Neural cell (in vitro differentiated cells): ENCODE data around the gene MN1. TPM values are rescaled to one million over a fixed set of nuclear protein-coding genes. Genes with fewer than 3 reads are reported as not detected.

ENCODE experiments used
- H2AFZ ChIP-seq: fragments of 200-600, 300-800 bp; sonication (generic), shearing (Covaris generic); 2 replicates; pipeline ENCODE4 v1.6.0; 2014; ENCODE audit warnings: low read depth, mild to moderate bottlenecking, antibody characterized with exemption, low read length, moderate library complexity
- H3F3A ChIP-seq: fragments of 200-600 bp; shearing (Covaris generic); 2 replicates; pipeline ENCODE4 v1.6.1; 2016; ENCODE audit warnings: mild to moderate bottlenecking, moderate library complexity, mixed read lengths, antibody characterized with exemption, low read length; ENCODE audit not compliant: insufficient read depth, poor library complexity, severe bottlenecking
- H3K27ac ChIP-seq: fragments of 200-600, 300-800 bp; sonication (generic), shearing (Covaris generic); 2 replicates; pipeline ENCODE4 v1.5.1; 2014; ENCODE audit warnings: mild to moderate bottlenecking, low read length, moderate library complexity
- H3K27me3 ChIP-seq: fragments of 300-800, 200-600 bp; sonication (generic), shearing (Covaris generic); 2 replicates; pipeline ENCODE4 v1.6.0; 2014; ENCODE audit warnings: mild to moderate bottlenecking, low read depth, low read length, moderate library complexity; ENCODE audit not compliant: insufficient read depth
- H3K36me3 ChIP-seq: fragments of 300-800, 200-600 bp; sonication (generic), shearing (Covaris generic); 2 replicates; pipeline ENCODE4 v1.5.1; 2014; ENCODE audit warnings: mild to moderate bottlenecking, antibody characterized with exemption, low read length, moderate library complexity; ENCODE audit not compliant: insufficient read depth
- H3K4me2 ChIP-seq: fragments of 300-800, 200-600 bp; sonication (generic), shearing (Covaris generic); 2 replicates; pipeline ENCODE4 v1.6.0; 2014; ENCODE audit warnings: mild to moderate bottlenecking, low read length
- H3K4me3 ChIP-seq: fragments of 300-800, 200-600 bp; sonication (generic), shearing (Covaris generic); 2 replicates; pipeline ENCODE4 v1.5.1; 2014; ENCODE audit warnings: mild to moderate bottlenecking, low read length, moderate library complexity
- H3K79me2 ChIP-seq: fragments of 200-600 bp; shearing (Covaris generic); replicated peaks from 2 replicates; pipeline ENCODE4 v1.6.0; 2014; ENCODE audit warnings: mild to moderate bottlenecking, low read length, moderate library complexity; ENCODE audit not compliant: insufficient read depth
- H3K9ac ChIP-seq: fragments of 300-800, 200-600 bp; sonication (generic), shearing (Covaris generic); 2 replicates; pipeline ENCODE4 v1.6.1; 2016; ENCODE audit warnings: mild to moderate bottlenecking, low read length, mixed read lengths
- H3K9me2 ChIP-seq: fragments of 200-600 bp; shearing (Covaris generic); 2 replicates; pipeline ENCODE4 v1.6.1; 2016; ENCODE audit warnings: mild to moderate bottlenecking, low read length, mixed read lengths; ENCODE audit not compliant: insufficient read depth
- H3K9me3 ChIP-seq: fragments of 200-600, 300-800 bp; sonication (generic), shearing (Covaris generic); 2 replicates; pipeline ENCODE4 v1.6.1; 2016; ENCODE audit warnings: mild to moderate bottlenecking, mixed run types, low read length, moderate library complexity, mixed read lengths
- H4K20me1 ChIP-seq: fragments of 200-600 bp; shearing (Covaris generic); 2 replicates; pipeline ENCODE4 v1.6.1; 2016; ENCODE audit warnings: mild to moderate bottlenecking, mixed run types; ENCODE audit not compliant: insufficient read depth
- CTCF ChIP-seq: fragments of 450-650 bp; IDR thresholded peaks from 2 replicates; pipeline ENCODE4 v1.5.1; 2014; ENCODE audit warnings: antibody characterized with exemption, mild to moderate bottlenecking, moderate library complexity; ENCODE audit not compliant: poor library complexity, severe bottlenecking
- EP300 ChIP-seq: fragments of 450-650 bp; conservative IDR thresholded peaks from 2 replicates; pipeline ENCODE4 v1.6.1; 2014; ENCODE audit warnings: antibody characterized with exemption, mild to moderate bottlenecking, moderate library complexity; ENCODE audit not compliant: poor library complexity, severe bottlenecking
- EZH2 ChIP-seq: fragments of 200-600, 300-800 bp; shearing (Covaris generic), sonication (generic); IDR thresholded peaks from 2 replicates; pipeline ENCODE4 v1.6.1; 2014; ENCODE audit warnings: antibody characterized with exemption, low read length, borderline replicate concordance, mild to moderate bottlenecking; ENCODE audit not compliant: insufficient read depth, poor library complexity, severe bottlenecking
- MXI1 ChIP-seq: fragments of 450-650 bp; conservative IDR thresholded peaks from 2 replicates; pipeline ENCODE4 v1.6.1; 2014; ENCODE audit warnings: antibody characterized with exemption, mild to moderate bottlenecking; ENCODE audit not compliant: poor library complexity, severe bottlenecking
- POLR2AphosphoS5 ChIP-seq: IDR thresholded peaks from 2 replicates; pipeline ENCODE4 v1.6.1; 2012
- RAD21 ChIP-seq: fragments of 450-650 bp; conservative IDR thresholded peaks from 2 replicates; pipeline ENCODE4 v1.6.1; 2014; ENCODE audit warnings: antibody characterized with exemption, mild to moderate bottlenecking, moderate library complexity
- REST ChIP-seq: IDR thresholded peaks from 2 replicates; pipeline ENCODE4 v1.6.1; 2012; ENCODE audit warnings: borderline replicate concordance
- SMC3 ChIP-seq: fragments of 450-650 bp; conservative IDR thresholded peaks from 2 replicates; pipeline ENCODE4 v1.6.1; 2014; ENCODE audit warnings: antibody characterized with exemption, mild to moderate bottlenecking, moderate library complexity; ENCODE audit not compliant: poor library complexity
- TAF1 ChIP-seq: IDR thresholded peaks from 2 replicates; pipeline ENCODE4 v1.6.1; 2012; ENCODE audit warnings: low read depth
- polyA plus RNA-seq: library from polyadenylated mRNA; depleted of rRNA; stranded (reverse); fragments of >200 nt; gene quantifications from 2 replicates; pipeline ENCODE4 v1.2.3, GENCODE V29; 2014

The MN1 gene
- polyA plus RNA-seq, 1 donor from 2014 or later, result 7.3 TPM

- Histone ChIP-seq H3K79me2 (peaks cover 4% of the 10 kb centered on the region), H3K9me3 (no peaks in the 10 kb centered on the region), H3K27ac (no peak overlapping the region), H3K36me3 (no peaks in the 10 kb centered on the region), H3K9me2 (no peaks in the 10 kb centered on the region), H3K4me2 (no peak overlapping the region), H3K27me3 (no peaks in the 10 kb centered on the region), H3K9ac (no peak overlapping the region), H2AFZ (no peak overlapping the region), H4K20me1 (no peaks in the 10 kb centered on the region), H3F3A (no peaks in the 10 kb centered on the region), H3K4me3 (no peak overlapping the region)
- TF ChIP-seq MXI1 (no peak), SMC3 (no peak), TAF1 (no peak), REST (no peak), RAD21 (no peak), EZH2 (no peak), EP300 (no peak), POLR2AphosphoS5 (no peak), CTCF (no peak)
These were observed 53.2 kb downstream of the MN1 start for GRCh38 chr22:27748349-27748748.

GRCh38 chr22:27747396-27748221 lies 53.9 kb downstream of the MN1 start:
- Histone ChIP-seq H3K4me2 (no peak overlapping the region), H3K27ac (no peak overlapping the region), H3K9me2 (no peaks in the 10 kb centered on the region), H3K36me3 (no peaks in the 10 kb centered on the region), H2AFZ (no peak overlapping the region), H3K79me2 (peaks cover 4% of the 10 kb centered on the region), H3K9me3 (no peaks in the 10 kb centered on the region), H3K27me3 (no peaks in the 10 kb centered on the region), H4K20me1 (no peaks in the 10 kb centered on the region), H3K9ac (no peak overlapping the region), H3F3A (no peaks in the 10 kb centered on the region), H3K4me3 (no peak overlapping the region)
- TF ChIP-seq CTCF (peak; percentile 30), RAD21 (no peak), SMC3 (no peak)
